ENCODE data around the gene BCR.

Gene BCR

DNA sequence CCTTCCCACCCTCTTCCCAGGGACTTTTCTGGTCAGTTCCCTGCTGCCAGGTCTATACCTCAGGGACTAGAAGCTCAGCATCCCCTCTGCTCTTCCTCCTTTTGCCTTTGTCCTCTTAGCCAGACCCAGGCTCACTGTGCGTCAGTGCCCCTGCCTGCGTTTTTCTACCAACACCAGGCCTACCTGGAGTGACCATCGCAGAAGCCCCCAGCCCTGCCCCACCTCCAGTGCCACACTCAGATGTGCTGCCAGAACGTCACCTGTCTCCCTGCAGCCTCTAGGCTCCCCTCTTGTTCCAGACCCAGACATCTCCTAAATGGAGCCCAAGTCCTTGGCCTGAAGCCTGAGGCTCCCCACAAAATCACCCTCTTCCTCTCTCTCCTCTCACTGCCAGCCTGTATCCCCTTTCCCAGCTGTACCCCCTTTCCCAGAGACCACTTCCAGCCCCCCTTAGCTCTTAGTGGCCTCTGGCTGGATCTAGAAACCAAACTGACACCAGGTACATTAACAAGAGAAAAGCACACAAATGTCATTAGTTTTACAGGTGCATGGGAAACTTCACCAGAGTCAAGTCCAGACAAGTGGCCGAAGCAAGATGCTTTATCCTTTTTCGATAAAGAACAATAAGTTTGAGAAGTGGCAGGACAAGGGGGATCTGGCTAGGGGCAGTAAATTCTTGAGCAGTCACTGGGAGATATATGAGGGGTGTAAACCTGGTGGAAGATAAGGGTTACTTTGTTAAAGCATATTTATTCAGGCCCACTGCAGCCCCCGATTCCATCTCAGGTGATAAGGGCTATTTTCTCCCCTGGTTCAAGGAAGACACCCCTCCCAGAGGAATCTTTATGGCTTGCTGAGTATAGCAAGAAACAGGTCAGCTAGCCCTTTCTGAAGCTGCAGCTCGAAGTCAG, 61.5 kb downstream of the BCR start:
- Mint-ChIP-seq H3K36me3 (ENCODE audit: insufficient read depth) (peaks cover 7% of the 10 kb centered on the region), H3K4me3 (peak overlapping the region; percentile 43 to 46), H3K27me3 (no peaks in the 10 kb centered on the region), H3K4me1 (ENCODE audit: low read depth in 2 of 2) (peaks cover 61 to 69% of the 10 kb centered on the region in 2 donors), H3K9me3 (no peaks in the 10 kb centered on the region), H3K27ac (peak overlapping the region; percentile 95)
- ATAC-seq (replicated peaks): no peak
- no peak for DNase-seq

DNA sequence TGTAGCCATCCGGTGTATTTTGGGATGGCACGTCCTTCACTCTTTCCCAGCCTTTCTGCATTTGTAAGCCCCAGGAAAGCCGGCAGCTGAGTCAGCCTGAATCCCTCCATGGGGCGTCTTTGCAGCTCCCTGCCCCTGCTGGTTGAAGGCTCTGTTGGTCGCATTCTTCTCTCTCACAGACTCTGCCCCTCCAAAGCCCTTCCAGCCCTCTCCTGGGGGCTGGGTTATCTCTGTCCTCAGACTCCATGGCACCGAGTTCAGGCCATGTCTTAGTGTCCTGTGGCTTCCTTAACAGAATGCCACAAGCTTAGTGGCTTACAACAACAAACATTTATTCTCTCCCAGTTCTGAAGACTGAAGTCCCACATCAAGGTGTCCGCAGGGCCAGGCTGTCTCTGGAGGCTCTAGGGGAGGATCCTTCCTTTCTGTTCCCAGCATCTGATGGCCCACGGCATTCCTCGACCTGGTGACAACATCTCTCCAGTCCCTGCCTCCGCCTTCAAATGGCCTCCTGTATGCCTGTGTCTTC, 62.2 kb downstream of the BCR start:
- ATAC-seq (replicated peaks) (no peak), DNase-seq (no peak)
- H3K4me1 Mint-ChIP-seq (ENCODE audit: low read depth in 2 of 2): peaks cover 59 to 68% of the 10 kb centered on the region in 2 donors
- H3K4me3 Mint-ChIP-seq: peak overlapping the region; percentile 72 to 76
- no peaks in the 10 kb centered on the region for H3K27me3 Mint-ChIP-seq
- peak overlapping the region; percentile 95 for H3K27ac Mint-ChIP-seq
- peaks cover 6% of the 10 kb centered on the region for H3K36me3 Mint-ChIP-seq (ENCODE audit: insufficient read depth)
- no peaks in the 10 kb centered on the region for H3K9me3 Mint-ChIP-seq

DNA sequence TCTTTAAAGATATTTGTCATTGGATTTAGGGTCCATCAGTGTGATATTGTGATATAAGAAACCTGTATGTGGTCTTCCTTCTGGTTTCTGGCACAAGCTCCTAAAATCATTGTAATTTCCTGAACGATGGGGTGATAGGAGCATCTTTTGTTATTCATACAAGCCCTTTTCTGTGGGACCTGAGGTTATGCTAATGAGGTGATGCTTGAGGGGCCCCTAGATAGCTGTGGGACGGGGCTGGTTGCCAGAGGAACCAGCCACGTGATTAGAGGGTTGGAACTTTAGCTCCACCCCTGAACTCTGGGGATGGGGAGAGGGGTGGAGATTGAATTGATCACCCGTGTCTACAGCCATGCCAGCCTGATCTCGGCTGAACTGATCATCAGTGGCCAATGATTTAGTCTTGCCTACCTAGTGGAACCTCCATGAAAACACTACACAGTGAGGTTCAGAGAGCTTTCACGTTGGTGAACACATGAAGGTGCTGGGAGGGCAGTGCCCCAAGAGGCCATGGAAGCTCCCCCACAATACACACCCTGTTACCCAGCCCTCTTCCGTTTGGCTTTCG, 62.8 kb downstream of the BCR start:
- H3K9me3 Mint-ChIP-seq: no peaks in the 10 kb centered on the region
- H3K36me3 Mint-ChIP-seq (ENCODE audit: insufficient read depth): peaks cover 6% of the 10 kb centered on the region
- ATAC-seq (replicated peaks) (peak; percentile 86), DNase-seq (peak; percentile 43 to 58 (median 54))
- no peaks in the 10 kb centered on the region for H3K27me3 Mint-ChIP-seq
- peaks cover 58 to 68% of the 10 kb centered on the region in 2 donors for H3K4me1 Mint-ChIP-seq (ENCODE audit: low read depth in 2 of 2)
- H3K27ac Mint-ChIP-seq: peak overlapping the region; percentile 95
- H3K4me3 Mint-ChIP-seq: peak overlapping the region; percentile 72 to 76

DNA sequence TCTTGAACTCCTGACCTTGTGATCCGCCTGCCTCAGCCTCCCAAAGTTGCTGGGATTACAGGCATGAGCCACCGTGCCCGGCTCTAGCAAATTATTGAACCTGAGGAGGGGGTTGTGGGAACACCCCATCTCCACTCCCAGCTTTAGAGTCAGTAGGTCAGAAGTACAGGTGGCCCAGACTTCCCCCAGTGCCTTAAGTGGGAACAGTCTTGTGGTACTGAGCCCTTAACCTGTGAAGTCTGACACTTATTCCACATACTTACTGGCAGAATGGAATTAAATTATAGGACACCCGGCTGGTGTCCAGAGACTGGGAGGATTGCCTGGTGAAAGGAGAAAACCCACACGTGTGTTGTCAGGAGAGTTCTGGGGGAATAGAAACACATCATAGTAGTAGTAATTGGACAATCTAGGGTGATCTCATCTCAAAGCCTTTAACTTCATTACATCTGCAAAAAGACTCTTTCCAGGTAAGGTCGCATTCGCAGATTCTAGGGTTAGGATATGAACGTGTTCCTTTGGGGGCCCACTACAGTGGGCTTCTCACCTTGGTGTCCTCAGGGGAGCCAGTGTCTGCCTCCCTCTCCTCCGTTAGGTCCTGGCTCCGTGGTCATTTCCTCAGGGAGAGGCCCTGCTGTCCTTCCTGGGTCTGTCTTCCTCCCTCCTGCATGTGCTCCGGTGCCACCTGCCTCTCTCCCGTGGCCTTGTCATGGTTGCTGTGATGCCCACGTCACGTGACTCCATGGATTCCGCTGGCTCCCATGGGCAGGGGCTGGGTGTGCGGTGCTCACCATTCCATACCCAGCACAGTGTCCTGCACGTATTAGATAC, 63.8 kb downstream of the BCR start:
- peak overlapping the region; percentile 72 to 76 for H3K4me3 Mint-ChIP-seq
- H3K4me1 Mint-ChIP-seq (ENCODE audit: low read depth in 2 of 2): peaks cover 61 to 62% of the 10 kb centered on the region in 2 donors
- no peaks in the 10 kb centered on the region for H3K9me3 Mint-ChIP-seq
- no peak for ATAC-seq (replicated peaks)
- no peaks in the 10 kb centered on the region for H3K27me3 Mint-ChIP-seq
- H3K36me3 Mint-ChIP-seq (ENCODE audit: insufficient read depth): peaks cover 6% of the 10 kb centered on the region
- H3K27ac Mint-ChIP-seq: peak overlapping the region; percentile 95
- DNase-seq: no peak

DNA sequence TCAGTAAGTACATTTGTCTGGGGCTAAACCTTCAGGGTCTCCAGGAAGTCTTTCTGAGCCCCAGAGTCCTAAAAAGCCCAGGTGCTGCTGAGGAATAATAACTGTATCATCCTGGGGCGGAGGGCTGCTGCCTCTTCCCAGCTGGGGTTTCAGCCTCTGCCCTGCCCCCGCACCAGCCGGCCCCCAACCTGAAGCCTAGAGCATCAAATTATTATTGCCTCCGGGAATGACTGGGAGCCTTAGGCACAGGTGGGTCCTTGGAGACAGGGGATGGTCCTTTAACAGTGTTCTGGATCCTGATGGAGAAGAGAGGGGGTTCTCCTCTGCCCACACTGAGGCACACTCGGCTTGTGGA, 64.4 kb downstream of the BCR start:
- ATAC-seq (replicated peaks): no peak
- H3K4me1 Mint-ChIP-seq (ENCODE audit: low read depth in 2 of 2): peaks cover 64 to 65% of the 10 kb centered on the region in 2 donors
- H3K27ac Mint-ChIP-seq: peak overlapping the region; percentile 87 to 95

DNA sequence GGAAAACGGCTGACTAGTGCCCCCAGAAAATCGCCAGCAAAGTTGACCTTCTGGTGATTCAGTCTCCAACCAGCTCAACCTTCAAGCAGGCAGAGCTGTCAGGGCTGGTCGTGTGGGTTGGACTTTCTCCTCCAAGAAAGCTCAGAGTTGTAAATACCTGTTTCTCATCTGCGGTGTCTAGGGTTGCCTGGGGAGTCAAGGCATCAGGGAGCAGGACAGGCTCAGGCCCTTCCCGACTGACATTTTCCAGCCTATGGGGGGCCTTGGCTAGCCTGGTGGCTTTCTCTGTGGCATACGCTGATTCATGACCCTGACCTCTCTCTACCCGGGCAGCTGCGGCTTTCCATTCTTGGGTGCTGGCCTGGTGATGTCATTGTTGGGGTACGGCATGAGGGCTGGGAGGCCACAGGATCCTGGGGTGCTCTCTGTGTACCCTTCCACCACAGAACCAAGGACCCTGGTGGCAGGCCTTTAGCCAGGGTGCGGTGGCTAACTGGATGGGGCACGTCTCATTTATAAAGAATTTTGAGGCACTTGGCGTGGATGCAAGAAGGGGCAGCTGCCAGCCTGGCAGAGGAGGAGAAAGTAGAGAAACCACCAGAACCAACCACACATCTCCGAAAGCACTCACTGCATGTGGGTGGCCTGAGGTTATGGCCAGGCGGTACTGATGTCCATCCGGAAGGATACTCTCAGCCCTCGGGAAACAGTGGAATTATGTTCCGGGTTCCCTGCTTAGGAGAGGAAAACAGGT, 64.9 kb downstream of the BCR start:
- H3K27me3 Mint-ChIP-seq: no peaks in the 10 kb centered on the region

More for the DNA sequence above, 64.4 kb downstream of the BCR start:
- no peak for DNase-seq
- H3K36me3 Mint-ChIP-seq (ENCODE audit: insufficient read depth): peaks cover 6% of the 10 kb centered on the region
- peak overlapping the region; percentile 27 to 76 for H3K4me3 Mint-ChIP-seq
- H3K9me3 Mint-ChIP-seq: no peaks in the 10 kb centered on the region
- H3K27me3 Mint-ChIP-seq: no peaks in the 10 kb centered on the region

DNA sequence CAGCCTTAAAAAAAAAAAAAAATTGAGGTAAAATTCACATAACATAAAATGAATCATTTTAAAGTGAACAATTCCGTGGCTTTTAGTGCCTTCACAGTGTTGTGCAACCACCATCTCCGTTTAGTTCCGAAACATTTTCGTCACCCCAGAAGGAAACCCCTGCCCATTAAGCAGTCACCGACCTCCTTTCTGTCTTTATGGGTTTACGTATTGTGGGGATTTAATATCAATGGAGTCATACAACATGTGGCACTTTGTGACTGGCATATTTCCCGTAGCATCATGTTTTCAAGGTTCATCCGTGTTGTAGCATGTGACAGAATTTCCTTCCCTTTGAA, 65.5 kb downstream of the BCR start:
- Mint-ChIP-seq H3K27me3 (no peaks in the 10 kb centered on the region), H3K36me3 (ENCODE audit: insufficient read depth) (peaks cover 8% of the 10 kb centered on the region), H3K9me3 (no peaks in the 10 kb centered on the region), H3K4me3 (no peak overlapping the region), H3K27ac (peak overlapping the region in 1 of 2 donors; percentile 87), H3K4me1 (ENCODE audit: low read depth in 2 of 2) (peaks cover 71 to 73% of the 10 kb centered on the region in 2 donors)
- DNase-seq (no peak), ATAC-seq (replicated peaks) (no peak)

More for the DNA sequence above, 64.9 kb downstream of the BCR start:
- Mint-ChIP-seq H3K36me3 (ENCODE audit: insufficient read depth) (peaks cover 9% of the 10 kb centered on the region), H3K4me1 (ENCODE audit: low read depth in 2 of 2) (peaks cover 69 to 71% of the 10 kb centered on the region in 2 donors), H3K27ac (peak overlapping the region; percentile 87 to 95), H3K9me3 (no peaks in the 10 kb centered on the region), H3K4me3 (peak overlapping the region; percentile 27 to 33)
- DNase-seq (no peak), ATAC-seq (replicated peaks) (no peak)

DNA sequence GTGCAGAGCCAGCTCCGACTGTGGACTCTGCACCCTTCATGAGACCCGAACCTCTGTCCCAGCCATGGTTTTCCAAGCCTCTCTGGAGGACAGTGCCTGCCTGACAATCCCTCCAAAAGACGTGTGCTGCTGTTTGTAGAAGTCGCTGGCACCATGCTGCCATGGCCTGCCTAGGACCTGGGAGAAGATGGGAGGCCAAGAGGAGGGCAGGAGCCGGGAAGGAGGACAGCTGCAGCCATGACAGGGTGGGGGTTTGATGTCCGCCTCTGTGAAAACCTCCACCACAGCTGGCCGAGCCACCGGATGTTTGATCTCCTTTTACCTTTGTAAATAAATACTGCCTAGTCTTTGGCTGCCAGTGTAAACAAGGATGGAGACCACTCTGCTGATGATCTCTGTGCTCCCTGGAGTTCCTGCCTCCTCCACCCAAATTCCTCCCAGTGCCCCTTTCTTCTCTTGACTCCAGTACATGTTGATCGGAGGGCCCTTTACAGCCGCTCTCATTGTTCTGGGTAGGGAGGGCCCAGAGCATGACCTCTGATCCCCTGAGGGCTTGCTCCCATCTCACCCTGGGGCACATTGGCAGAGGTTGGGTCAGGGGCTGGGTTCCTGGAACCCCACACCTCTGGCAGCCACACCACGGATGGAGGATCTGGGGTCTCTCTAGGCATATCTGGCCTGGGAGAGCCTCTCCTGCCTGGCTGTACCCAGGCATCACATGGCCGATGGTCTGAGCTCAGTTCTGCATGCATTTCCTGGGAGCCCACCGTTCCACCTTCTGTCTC, 66.9 kb downstream of the BCR start:
- Mint-ChIP-seq H3K36me3 (ENCODE audit: insufficient read depth) (peaks cover 6% of the 10 kb centered on the region), H3K4me3 (no peak overlapping the region), H3K27ac (peak overlapping the region; percentile 74 to 92), H3K27me3 (no peaks in the 10 kb centered on the region), H3K4me1 (ENCODE audit: low read depth in 2 of 2) (peaks cover 58 to 62% of the 10 kb centered on the region in 2 donors), H3K9me3 (no peaks in the 10 kb centered on the region)
- DNase-seq: no peak
- ATAC-seq (replicated peaks): no peak

DNA sequence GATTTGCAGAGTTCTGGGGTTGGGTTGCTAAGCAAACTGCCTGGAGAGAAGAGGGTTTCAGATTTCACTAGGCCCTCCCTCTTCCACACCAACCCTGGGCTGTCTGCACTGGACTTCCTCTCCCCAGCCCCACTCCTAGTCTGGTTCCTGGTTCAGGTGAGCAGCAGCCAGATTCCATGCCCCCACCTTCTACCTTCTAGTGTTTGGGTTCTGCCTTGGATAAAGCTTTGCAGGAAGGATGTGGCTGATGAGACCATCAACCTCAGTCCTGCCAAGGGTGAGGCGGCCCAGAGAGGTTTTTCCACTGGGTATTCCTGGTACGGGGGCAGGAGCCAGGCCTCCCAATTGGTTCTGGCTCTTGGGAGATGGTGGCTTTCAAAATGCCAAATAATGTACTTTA, 68.3 kb downstream of the BCR start:
- Mint-ChIP-seq H3K36me3 (ENCODE audit: insufficient read depth) (peaks cover 10% of the 10 kb centered on the region), H3K4me3 (peak overlapping the region; percentile 54 to 62), H3K9me3 (no peaks in the 10 kb centered on the region), H3K4me1 (ENCODE audit: low read depth in 2 of 2) (peaks cover 47 to 48% of the 10 kb centered on the region in 2 donors), H3K27ac (peak overlapping the region; percentile 92), H3K27me3 (no peaks in the 10 kb centered on the region)
- no peak for ATAC-seq (replicated peaks)
- DNase-seq: no peak

DNA sequence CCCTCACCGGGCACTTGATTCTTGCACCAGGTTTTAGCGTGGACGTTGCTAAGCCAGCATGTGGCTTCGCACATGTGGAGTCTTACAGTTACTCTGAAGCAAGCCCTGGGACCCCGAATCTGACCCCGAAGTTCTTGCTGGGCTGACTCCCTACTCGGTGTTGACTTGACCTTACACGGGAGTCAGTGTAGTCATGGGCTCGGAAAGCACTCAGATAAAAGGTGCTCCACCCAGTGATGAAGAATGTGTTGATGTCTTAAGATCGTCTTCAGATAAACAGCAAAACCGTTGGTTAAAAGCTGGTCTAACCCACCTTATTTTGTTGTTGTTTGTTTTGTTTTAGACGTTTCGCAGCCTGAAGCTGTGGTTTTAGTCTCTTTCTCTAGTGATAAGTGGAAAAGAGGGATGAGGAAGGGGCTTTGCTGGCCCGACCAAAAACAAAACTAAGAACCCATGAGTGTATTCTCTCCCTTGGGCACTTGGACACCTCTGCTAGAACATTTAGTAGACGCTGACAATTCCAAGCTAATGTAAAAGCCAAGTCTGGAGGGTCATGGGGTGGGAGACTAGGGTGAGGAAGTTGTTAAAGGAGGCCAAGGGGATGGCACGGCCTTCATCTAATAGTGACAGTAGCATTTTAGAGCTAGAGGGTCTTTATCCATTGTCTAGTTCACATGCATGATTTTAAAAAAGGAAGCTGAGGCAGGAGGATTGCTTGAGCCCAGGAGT, 69.9 kb downstream of the BCR start:
- peak; percentile 50 for ATAC-seq (replicated peaks)
- H3K27ac Mint-ChIP-seq: peak overlapping the region; percentile 92
- DNase-seq: no peak
- H3K36me3 Mint-ChIP-seq (ENCODE audit: insufficient read depth): peaks cover 14% of the 10 kb centered on the region
- no peaks in the 10 kb centered on the region for H3K27me3 Mint-ChIP-seq
- peak overlapping the region; percentile 54 to 62 for H3K4me3 Mint-ChIP-seq
- H3K4me1 Mint-ChIP-seq (ENCODE audit: low read depth in 2 of 2): peaks cover 36 to 41% of the 10 kb centered on the region in 2 donors
- no peaks in the 10 kb centered on the region for H3K9me3 Mint-ChIP-seq

DNA sequence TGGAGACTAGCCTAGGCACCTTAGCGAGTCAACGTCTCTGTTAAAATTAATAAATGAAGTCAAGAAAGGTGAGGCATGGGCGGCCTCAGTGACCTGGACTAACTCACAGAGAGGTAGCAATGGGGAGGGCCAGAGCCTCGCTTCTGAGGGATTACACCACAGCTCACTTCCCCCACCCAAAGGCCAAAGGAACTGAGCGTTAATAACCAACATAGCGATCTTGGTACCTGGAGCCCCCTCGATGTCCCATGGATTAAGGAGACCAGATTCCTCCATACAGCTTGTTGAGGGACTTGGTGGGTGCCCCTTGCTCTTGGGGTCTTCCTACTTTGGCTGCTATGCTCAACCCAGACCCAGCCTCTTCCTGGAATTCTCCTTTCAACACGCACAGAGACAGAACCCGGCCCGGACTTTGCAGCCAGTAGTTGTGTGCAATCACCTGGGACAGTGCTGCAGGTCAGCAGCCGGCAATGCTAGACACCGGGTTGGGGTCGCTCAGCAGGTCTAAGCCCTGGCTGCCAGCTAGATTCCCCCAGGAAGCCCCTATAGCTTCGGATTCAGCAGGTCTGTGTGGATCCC, 70.6 kb downstream of the BCR start:
- H3K4me3 Mint-ChIP-seq: peak overlapping the region in 1 of 2 donors; percentile 62
- H3K9me3 Mint-ChIP-seq: no peaks in the 10 kb centered on the region
- peaks cover 19% of the 10 kb centered on the region for H3K36me3 Mint-ChIP-seq (ENCODE audit: insufficient read depth)
- ATAC-seq (replicated peaks) (no peak), DNase-seq (no peak)
- H3K27me3 Mint-ChIP-seq: no peaks in the 10 kb centered on the region
- peak overlapping the region; percentile 92 for H3K27ac Mint-ChIP-seq
- H3K4me1 Mint-ChIP-seq (ENCODE audit: low read depth in 2 of 2): peaks cover 36 to 40% of the 10 kb centered on the region in 2 donors
